GM21423 (cell line): ENCODE measurements around the gene ZG16B.

ENCODE experiments used
- ATAC-seq: cut with Tn5 transposase; IDR thresholded peaks from one replicate; pipeline ENCODE4 v1.9.1; 2021; ENCODE audit warnings: mild to moderate bottlenecking, moderate library complexity; ENCODE audit not compliant: unreplicated experiment

Gene ZG16B

GRCh38 chr16:2860826-2861567 is 30.9 kb downstream of the ZG16B start:
- no peak for ATAC-seq

- ATAC-seq: no peak
Measured at GRCh38 chr16:2865651-2866050, 35.5 kb downstream of the ZG16B start.

- ATAC-seq: no peak
Measured at GRCh38 chr16:2866431-2866830, 36.3 kb downstream of the ZG16B start.

GRCh38 chr16:2867661-2867986 is 37.5 kb downstream of the ZG16B start:
- ATAC-seq: no peak

GRCh38 chr16:2867987-2868789 is 38.1 kb downstream of the ZG16B start:
- peak; percentile 91 for ATAC-seq

- ATAC-seq: no peak
Measured at GRCh38 chr16:2871926-2872325, 41.8 kb downstream of the ZG16B start.

- ATAC-seq: no peak
Measured at GRCh38 chr16:2874032-2874911, 44.2 kb downstream of the ZG16B start.

GRCh38 chr16:2874912-2875362 is 44.8 kb downstream of the ZG16B start:
- ATAC-seq: peak; percentile 60

GRCh38 chr16:2879854-2880508 is 49.9 kb downstream of the ZG16B start:
- ATAC-seq: no peak
